ENCODE results near the gene SYNE2.

- TF ChIP-seq POLR2AphosphoS5 (IDR thresholded peaks at IDR 0.05) (no peak), EP300 (IDR thresholded peaks at IDR 0.05) (no peak), CTCF (IDR thresholded peaks at IDR 0.05) (no peak)
These were observed 85.6 kb downstream of the SYNE2 start for GRCh38 chr14:63938198-63939005.

Measured in esophagus muscularis mucosa (tissue), 4 donors.